A673 (cell line): ENCODE results near the gene PPRC1.

Experiments
- EZH2 ChIP-seq: fragments of 200-600 bp; sonication (generic); IDR thresholded peaks from 2 replicates; pipeline ENCODE4 v1.6.1; 2017; ENCODE audit warnings: borderline replicate concordance, low read depth, mild to moderate bottlenecking, mixed read lengths, antibody characterized with exemption, low read length; ENCODE audit not compliant: poor library complexity, severe bottlenecking
- TF ChIP-seq, protein P1 (sequence below): fragments of 300-800, 200-600 bp; sonication (generic); conservative IDR thresholded peaks from 2 replicates; pipeline ENCODE4 v1.5.1; 2017; ENCODE audit warnings: low read depth, mild to moderate bottlenecking, antibody characterized with exemption, low read length, moderate library complexity, mixed read lengths

- no peak for TF ChIP-seq EZH2
- TF ChIP-seq, protein P1, sequence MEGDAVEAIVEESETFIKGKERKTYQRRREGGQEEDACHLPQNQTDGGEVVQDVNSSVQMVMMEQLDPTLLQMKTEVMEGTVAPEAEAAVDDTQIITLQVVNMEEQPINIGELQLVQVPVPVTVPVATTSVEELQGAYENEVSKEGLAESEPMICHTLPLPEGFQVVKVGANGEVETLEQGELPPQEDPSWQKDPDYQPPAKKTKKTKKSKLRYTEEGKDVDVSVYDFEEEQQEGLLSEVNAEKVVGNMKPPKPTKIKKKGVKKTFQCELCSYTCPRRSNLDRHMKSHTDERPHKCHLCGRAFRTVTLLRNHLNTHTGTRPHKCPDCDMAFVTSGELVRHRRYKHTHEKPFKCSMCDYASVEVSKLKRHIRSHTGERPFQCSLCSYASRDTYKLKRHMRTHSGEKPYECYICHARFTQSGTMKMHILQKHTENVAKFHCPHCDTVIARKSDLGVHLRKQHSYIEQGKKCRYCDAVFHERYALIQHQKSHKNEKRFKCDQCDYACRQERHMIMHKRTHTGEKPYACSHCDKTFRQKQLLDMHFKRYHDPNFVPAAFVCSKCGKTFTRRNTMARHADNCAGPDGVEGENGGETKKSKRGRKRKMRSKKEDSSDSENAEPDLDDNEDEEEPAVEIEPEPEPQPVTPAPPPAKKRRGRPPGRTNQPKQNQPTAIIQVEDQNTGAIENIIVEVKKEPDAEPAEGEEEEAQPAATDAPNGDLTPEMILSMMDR: no peak
Measured at GRCh38 chr10:102121739-102122372, 11.0 kb upstream of the PPRC1 start.
